Esophagus muscularis mucosa (tissue), 4 donors: ENCODE results near the gene APBB1. TPM values are rescaled to one million over a fixed set of nuclear protein-coding genes. Genes with fewer than 3 reads are reported as not detected.

Source experiments
- DNase-seq: peaks from one replicate; pipeline ENCODE4 v3.0.0-alpha.2; 2017; ENCODE audit errors: extremely low spot score
- H3K27ac ChIP-seq, 4 donors: fragments of 200-600 bp; sonication (generic); replicated peaks in 1 of 4; 1 replicate in 3 of 4; 2 replicates in 1 of 4; pipeline ENCODE4 v1.5.1; 2016 to 2019; ENCODE audit warnings: mild to moderate bottlenecking in 1 of 4
- H3K27me3 ChIP-seq, 4 donors: fragments of 200-600 bp; sonication (generic); one replicate each; pipeline versions ENCODE4 v1.5.1 to v1.6.0; 2016 to 2019
- H3K36me3 ChIP-seq, 4 donors: fragments of 200-600 bp; sonication (generic); one replicate each; pipeline ENCODE4 v1.5.1; 2016 to 2019
- H3K4me1 ChIP-seq, 4 donors: fragments of 200-600 bp; sonication (generic); one replicate each; pipeline ENCODE4 v1.5.1; 2016 to 2019
- H3K4me3 ChIP-seq, 4 donors: fragments of 200-600 bp; sonication (generic); 1 replicate in 2 of 4; 2 replicates in 2 of 4; pipeline ENCODE4 v1.5.1; 2016 to 2019; ENCODE audit warnings: mild to moderate bottlenecking in 4 of 4, moderate library complexity in 1 of 4
- H3K9me3 ChIP-seq, 4 donors: fragments of 200-600 bp; sonication (generic); 1 replicate in 3 of 4; 2 replicates in 1 of 4; pipeline ENCODE4 v1.5.1; 2016 to 2019
- EP300 ChIP-seq: sonication (generic); formaldehyde crosslinking; IDR thresholded peaks from one replicate; pipeline ENCODE4 v1.6.1; 2017; ENCODE audit warnings: antibody characterized with exemption
- POLR2A ChIP-seq: fragments of 450-650 bp; IDR thresholded peaks from one replicate; pipeline ENCODE4 v1.6.1; 2017; ENCODE audit warnings: antibody characterized with exemption, moderate library complexity, mild to moderate bottlenecking, low read depth
- POLR2AphosphoS5 ChIP-seq, 2 donors: sonication (generic); formaldehyde crosslinking; IDR thresholded peaks; one replicate each; pipeline ENCODE4 v1.6.1; 2017; ENCODE audit warnings: antibody characterized with exemption in 2 of 2
- WGBS: methylation state at CpG from one replicate; pipeline ENCODE4 v1.1.5; 2018; 5-methylcytosine and 5-hydroxymethylcytosine counted together
- intact Hi-C: fragments of 100-400 bp; cut with DNase I; formaldehyde crosslinking; loops from one replicate; pipeline ENCODE4 v1.15.1; 2023
- total RNA-seq, 4 donors: library from RNA; depleted of rRNA; stranded (reverse); fragments of >200 nt; gene quantifications; one replicate each; pipeline versions ENCODE4 v1.1.0 to v1.2.1, GENCODE V29; 2016
- TF ChIP-seq, protein P1 (sequence below), 3 experiments: fragments of 200-600 bp in 2 of 3; fragments of 450-650 bp in 1 of 3; sonication (generic) in 2 of 3; IDR thresholded peaks; one replicate each; pipeline ENCODE4 v1.5.1; 2017 to 2019; ENCODE audit warnings: antibody characterized with exemption in 3 of 3, mild to moderate bottlenecking in 2 of 3, moderate library complexity in 1 of 3

The APBB1 gene
- total RNA-seq, 4 donors from 2014 or later = 63.1 to 166 (median 109) TPM

DNA sequence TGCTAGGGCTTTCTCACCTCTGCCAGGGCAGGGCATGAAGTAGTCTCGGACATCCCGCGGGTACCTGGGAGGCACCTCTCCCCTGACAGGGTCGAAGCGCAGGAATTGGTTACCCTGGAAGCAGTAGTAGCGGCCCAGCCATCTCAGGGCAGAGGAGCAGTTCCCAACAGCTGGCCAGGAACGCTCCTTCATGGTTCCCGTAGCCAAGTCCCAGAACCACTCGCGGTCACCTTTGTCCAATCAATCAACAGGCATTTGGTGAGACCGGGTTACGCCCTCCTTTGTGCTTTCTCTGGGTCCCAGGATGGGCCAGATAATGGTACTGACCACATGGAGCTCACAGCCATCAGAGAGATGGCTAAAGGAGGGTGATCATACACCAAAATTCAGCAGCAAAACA is 18.5 kb upstream of the APBB1 start:
- Histone ChIP-seq H3K36me3 (no peaks in the 10 kb centered on the region), H3K27ac (no peak overlapping the region), H3K9me3 (no peaks in the 10 kb centered on the region), H3K4me1 (no peaks in the 10 kb centered on the region), H3K4me3 (no peak overlapping the region), H3K27me3 (no peaks in the 10 kb centered on the region)
- no peak for DNase-seq
- intact Hi-C loops = no loop called here
- 91% methylated on average over 9 of the region's 12 CpGs for whole genome bisulfite sequencing
- TF ChIP-seq EP300 (no peak), POLR2A (no peak), POLR2AphosphoS5 (IDR thresholded peaks at IDR 0.05) (no peak)
- TF ChIP-seq, protein P1, sequence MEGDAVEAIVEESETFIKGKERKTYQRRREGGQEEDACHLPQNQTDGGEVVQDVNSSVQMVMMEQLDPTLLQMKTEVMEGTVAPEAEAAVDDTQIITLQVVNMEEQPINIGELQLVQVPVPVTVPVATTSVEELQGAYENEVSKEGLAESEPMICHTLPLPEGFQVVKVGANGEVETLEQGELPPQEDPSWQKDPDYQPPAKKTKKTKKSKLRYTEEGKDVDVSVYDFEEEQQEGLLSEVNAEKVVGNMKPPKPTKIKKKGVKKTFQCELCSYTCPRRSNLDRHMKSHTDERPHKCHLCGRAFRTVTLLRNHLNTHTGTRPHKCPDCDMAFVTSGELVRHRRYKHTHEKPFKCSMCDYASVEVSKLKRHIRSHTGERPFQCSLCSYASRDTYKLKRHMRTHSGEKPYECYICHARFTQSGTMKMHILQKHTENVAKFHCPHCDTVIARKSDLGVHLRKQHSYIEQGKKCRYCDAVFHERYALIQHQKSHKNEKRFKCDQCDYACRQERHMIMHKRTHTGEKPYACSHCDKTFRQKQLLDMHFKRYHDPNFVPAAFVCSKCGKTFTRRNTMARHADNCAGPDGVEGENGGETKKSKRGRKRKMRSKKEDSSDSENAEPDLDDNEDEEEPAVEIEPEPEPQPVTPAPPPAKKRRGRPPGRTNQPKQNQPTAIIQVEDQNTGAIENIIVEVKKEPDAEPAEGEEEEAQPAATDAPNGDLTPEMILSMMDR (IDR thresholded peaks at IDR 0.05) = no peak

GRCh38 chr11:6433998-6434660 is 15.2 kb upstream of the APBB1 start:
- H3K4me1 ChIP-seq = no peaks in the 10 kb centered on the region
- no peak overlapping the region for H3K4me3 ChIP-seq
- intact Hi-C loops = no loop called here
- 78% methylated on average over 5 of the region's 5 CpGs for WGBS
- H3K27ac ChIP-seq = no peak overlapping the region
- H3K36me3 ChIP-seq = no peaks in the 10 kb centered on the region
- H3K9me3 ChIP-seq = no peaks in the 10 kb centered on the region
- DNase-seq = no peak
- no peak for TF ChIP-seq POLR2AphosphoS5 (IDR thresholded peaks at IDR 0.05)
- no peak for TF ChIP-seq POLR2A
- TF ChIP-seq, protein P1 (IDR thresholded peaks at IDR 0.05) = no peak
- TF ChIP-seq EP300 = no peak
- H3K27me3 ChIP-seq = no peaks in the 10 kb centered on the region

GRCh38 chr11:6431861-6432260 is 13.0 kb upstream of the APBB1 start:
- H3K36me3 ChIP-seq = no peaks in the 10 kb centered on the region
- H3K27me3 ChIP-seq = no peaks in the 10 kb centered on the region
- 80% methylated on average over 3 of the region's 3 CpGs for WGBS
- H3K4me3 ChIP-seq = no peak overlapping the region
- TF ChIP-seq, protein P1 (IDR thresholded peaks at IDR 0.05) = no peak
- TF ChIP-seq POLR2AphosphoS5 (IDR thresholded peaks at IDR 0.05) = no peak
- no peak for TF ChIP-seq EP300
- TF ChIP-seq POLR2A = no peak
- intact Hi-C loops = no loop called here
- no peak overlapping the region for H3K27ac ChIP-seq
- H3K4me1 ChIP-seq = no peaks in the 10 kb centered on the region
- H3K9me3 ChIP-seq = no peaks in the 10 kb centered on the region
- DNase-seq = no peak

- Histone ChIP-seq H3K36me3 (no peaks in the 10 kb centered on the region), H3K27me3 (no peaks in the 10 kb centered on the region), H3K4me1 (no peaks in the 10 kb centered on the region), H3K4me3 (no peak overlapping the region), H3K9me3 (no peaks in the 10 kb centered on the region), H3K27ac (no peak overlapping the region)
- no peak for DNase-seq
- TF ChIP-seq, protein P1 (IDR thresholded peaks at IDR 0.05) = no peak
- TF ChIP-seq POLR2A (no peak), EP300 (no peak), POLR2AphosphoS5 (IDR thresholded peaks at IDR 0.05) (no peak)
- intact Hi-C loops = no loop called here
These were observed 8.6 kb upstream of the APBB1 start for GRCh38 chr11:6427516-6427915.

DNA sequence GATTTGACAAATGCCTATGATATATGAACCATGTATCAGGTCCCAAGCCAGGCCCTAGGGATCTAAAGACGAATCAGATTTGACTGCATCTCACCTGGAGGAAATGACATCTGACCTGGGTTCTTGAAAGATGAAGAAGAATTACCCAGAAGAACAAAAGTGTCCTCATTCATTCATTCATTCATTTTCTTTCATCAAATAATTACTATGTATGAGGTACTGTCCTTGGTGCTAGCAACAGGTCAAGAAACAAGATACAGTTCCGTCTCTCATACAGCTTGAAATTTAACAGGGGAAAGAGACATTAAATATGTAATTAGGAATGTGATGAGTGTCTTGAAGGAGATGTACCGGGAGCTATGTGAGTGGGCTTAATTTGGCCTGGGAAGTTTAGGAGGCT is 1.8 kb upstream of the APBB1 start:
- H3K4me3 ChIP-seq = no peak overlapping the region
- intact Hi-C loops = loop anchor here (5.0 kb wide), 1 partner anchor 33 kb away; no protein-coding TSS in a partner anchor
- no peak for DNase-seq
- H3K27me3 ChIP-seq = no peaks in the 10 kb centered on the region
- TF ChIP-seq EP300 = no peak
- TF ChIP-seq, protein P1 (IDR thresholded peaks at IDR 0.05) = no peak
- TF ChIP-seq POLR2AphosphoS5 (IDR thresholded peaks at IDR 0.05) = no peak
- no peak for TF ChIP-seq POLR2A
- no peaks in the 10 kb centered on the region for H3K36me3 ChIP-seq
- 90% methylated on average over 3 of the region's 3 CpGs for WGBS
- peaks cover 17 to 38% (median 30%) of the 10 kb centered on the region in 4 donors for H3K4me1 ChIP-seq
- H3K9me3 ChIP-seq = no peaks in the 10 kb centered on the region
- H3K27ac ChIP-seq = no peak overlapping the region
